Measurements from ENCODE around the gene GALNT17.
"Not testable (repeated sequence)": the region's sequence is repeated elsewhere in the genome, so short reads cannot be mapped to it uniquely, and the experiment has no call there.

Gene GALNT17

DNA sequence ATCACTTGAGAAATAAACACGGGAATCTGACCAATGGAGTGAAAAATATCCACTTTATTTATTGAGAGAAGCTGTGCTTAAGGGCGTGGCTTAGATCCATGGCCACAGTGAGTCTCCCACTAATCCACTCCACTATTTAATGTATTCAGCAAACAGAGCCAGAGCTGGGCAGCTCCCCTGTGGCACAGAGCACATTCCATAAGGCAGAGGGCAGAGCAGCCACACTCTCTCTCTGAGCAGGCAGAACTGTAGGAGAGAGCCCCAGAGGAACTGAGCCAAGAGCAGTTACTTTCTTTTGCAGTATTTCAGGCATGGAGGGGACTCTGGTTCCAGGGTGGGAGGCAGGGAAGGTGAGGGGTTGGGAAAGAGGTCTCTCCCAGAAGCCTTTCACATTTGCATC is 106.0 kb downstream of the GALNT17 start:
- no peaks in the 10 kb centered on the region for H3K27me3 Mint-ChIP-seq

DNA sequence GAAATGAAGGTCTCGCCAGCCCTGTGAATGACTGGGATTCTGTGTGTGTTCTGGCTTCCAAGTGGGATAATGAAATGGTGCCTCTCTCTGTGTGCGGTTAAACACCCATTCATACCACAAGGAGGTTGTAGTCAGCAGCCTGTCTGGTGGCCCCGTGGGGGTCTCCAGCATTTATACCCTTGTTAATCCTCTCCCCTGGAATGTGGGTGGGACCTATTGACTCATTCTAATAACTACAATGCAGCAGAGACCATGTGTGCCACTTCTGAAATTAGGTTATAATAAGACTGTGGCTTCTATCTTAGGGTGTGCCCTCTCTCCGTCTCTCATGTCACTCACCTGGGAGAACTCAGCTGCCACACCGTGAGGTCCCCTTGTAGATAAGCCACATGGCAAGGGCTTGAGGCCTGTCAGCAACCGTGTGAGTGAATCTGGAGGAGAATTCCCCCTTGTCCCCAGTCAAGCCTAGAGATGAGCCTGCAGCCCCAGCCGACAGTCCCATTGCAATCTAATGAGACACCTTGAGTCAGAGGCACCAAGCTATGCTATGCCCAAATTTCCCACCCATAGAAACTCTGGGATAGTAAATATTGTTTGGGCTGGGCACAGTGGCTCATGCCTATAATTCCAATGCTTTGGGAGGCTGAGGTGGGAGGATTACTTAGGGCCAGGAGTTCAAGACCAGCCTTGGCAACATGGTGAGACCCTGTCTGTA is 106.8 kb downstream of the GALNT17 start:
- H3K4me3 Mint-ChIP-seq, result no peak overlapping the region
- no peaks in the 10 kb centered on the region for H3K4me1 Mint-ChIP-seq (ENCODE audit: low read depth)
- peaks cover 12% of the 10 kb centered on the region for H3K9me3 Mint-ChIP-seq (ENCODE audit: low read depth)
- no peaks in the 10 kb centered on the region for H3K36me3 Mint-ChIP-seq
- no peak overlapping the region for H3K27ac Mint-ChIP-seq
- H3K27me3 Mint-ChIP-seq, result no peaks in the 10 kb centered on the region

More for the DNA sequence above, 106.0 kb downstream of the GALNT17 start:
- Mint-ChIP-seq H3K36me3 (no peaks in the 10 kb centered on the region), H3K4me3 (no peak overlapping the region), H3K27ac (no peak overlapping the region), H3K9me3 (ENCODE audit: low read depth) (peaks cover 4% of the 10 kb centered on the region), H3K4me1 (ENCODE audit: low read depth) (no peaks in the 10 kb centered on the region)

DNA sequence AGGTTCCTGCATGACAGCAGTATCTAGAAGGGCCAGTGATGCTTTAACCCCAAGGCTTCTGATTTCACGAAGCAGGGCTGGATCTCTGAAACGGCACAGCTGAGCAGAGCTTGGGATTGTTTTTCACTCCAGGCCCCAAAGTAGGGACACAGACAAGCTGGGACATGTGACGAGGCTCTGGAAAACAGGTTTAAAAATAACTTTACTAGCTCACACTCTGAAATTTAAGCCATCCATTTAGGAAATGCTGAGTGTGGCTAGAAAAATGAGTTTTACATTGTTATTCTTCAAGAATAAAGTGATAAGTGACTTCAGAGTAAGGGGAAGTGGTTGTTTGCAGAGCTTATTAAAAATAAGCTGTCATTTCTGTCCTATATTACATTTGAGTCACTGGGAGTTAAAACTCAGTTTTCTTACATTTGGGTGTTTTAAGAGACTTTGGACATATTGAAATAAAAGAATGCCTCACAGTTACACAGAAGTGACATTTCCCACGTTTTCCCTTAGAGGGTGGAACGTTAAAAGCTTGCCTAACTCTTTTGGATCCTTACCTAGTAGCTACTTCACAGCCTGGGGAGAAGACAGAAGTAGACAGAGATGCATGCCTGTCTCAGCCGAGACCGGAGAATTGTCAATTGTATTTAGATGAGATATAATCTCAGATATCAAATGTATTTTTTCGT is 107.8 kb downstream of the GALNT17 start:
- H3K27me3 Mint-ChIP-seq, result no peaks in the 10 kb centered on the region
- H3K4me3 Mint-ChIP-seq, result no peak overlapping the region
- H3K4me1 Mint-ChIP-seq (ENCODE audit: low read depth), result no peaks in the 10 kb centered on the region
- no peak overlapping the region for H3K27ac Mint-ChIP-seq
- H3K9me3 Mint-ChIP-seq (ENCODE audit: low read depth), result peaks cover 12% of the 10 kb centered on the region
- H3K36me3 Mint-ChIP-seq, result no peaks in the 10 kb centered on the region

DNA sequence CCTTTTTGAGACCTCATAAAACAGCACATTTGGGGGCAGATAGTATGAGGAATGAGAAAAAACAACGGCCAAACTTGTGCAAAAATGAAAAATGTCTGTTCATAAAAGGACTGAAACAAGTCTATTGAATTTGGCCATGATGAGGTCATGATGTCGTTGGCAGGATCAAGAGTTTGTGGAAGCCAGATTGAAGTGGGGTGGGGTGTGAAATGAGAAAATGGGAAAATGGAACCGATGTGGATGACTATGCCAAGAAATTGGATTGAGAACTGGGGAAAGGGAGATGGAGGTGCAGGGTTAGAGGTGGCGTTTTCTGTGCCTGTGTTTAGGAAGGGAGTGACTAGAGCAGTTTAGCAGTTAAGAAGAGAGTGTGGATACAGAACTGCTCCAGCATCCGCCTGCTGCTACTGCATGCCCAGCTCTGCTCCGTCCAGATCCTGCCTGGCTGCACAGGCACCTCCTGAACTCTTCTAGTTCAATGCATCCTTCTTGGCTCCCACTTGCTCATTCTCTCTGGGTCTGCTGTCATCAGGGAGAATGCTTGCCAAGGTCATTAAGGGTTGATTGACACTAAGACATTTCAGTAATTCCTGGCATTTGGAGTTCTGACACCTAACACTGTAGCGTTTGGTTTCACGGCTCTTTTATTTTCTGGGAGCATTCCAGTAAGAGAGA is 111.9 kb downstream of the GALNT17 start:
- peaks cover 15% of the 10 kb centered on the region for H3K9me3 Mint-ChIP-seq (ENCODE audit: low read depth)
- no peak overlapping the region for H3K27ac Mint-ChIP-seq
- H3K27me3 Mint-ChIP-seq, result no peaks in the 10 kb centered on the region
- H3K4me3 Mint-ChIP-seq, result no peak overlapping the region
- H3K4me1 Mint-ChIP-seq (ENCODE audit: low read depth), result no peaks in the 10 kb centered on the region
- no peaks in the 10 kb centered on the region for H3K36me3 Mint-ChIP-seq

DNA sequence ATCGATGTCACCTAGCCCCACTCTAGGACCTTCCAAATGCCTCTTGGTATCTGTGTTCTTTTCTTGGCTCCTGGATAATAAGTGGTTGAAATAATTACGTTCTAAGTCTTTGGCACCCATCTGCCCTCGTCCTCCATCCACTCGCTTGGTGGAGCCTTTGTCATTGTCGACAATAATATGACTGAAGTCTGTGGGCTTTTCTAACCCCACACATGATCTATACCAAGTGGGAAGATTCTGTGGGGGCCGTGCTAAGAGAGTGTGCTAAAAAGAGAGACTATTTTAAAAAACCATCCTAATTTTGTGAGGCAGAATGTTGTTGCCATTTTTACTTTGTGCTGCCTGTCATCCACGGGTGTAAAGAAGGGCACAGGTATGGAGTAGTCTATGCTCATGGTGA is 113.1 kb downstream of the GALNT17 start:
- Mint-ChIP-seq H3K27ac (no peak overlapping the region), H3K4me1 (ENCODE audit: low read depth) (no peaks in the 10 kb centered on the region), H3K27me3 (no peaks in the 10 kb centered on the region), H3K9me3 (ENCODE audit: low read depth) (peaks cover 15% of the 10 kb centered on the region), H3K4me3 (no peak overlapping the region), H3K36me3 (no peaks in the 10 kb centered on the region)

DNA sequence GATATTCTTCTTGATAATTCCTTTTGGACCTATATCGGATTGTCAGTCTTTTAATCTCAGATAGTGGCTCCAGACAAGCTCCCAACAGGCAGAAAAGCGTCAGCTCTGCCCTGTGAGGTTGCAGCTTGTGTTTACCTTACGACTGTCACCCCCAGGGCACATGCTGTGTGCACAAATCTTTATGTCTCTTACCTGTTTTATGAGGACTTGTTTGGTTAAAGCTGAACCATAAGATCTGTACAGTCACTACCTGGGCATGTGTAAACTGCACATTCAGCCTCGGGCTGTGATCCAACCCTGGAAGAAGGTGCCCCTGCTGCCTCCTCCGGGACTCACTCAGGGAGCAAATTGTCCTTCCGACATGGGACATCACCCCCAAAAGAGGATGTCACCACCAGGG is 119.8 kb downstream of the GALNT17 start:
- no peak overlapping the region for H3K27ac Mint-ChIP-seq
- no peak overlapping the region for H3K4me3 Mint-ChIP-seq
- H3K4me1 Mint-ChIP-seq (ENCODE audit: low read depth), result no peaks in the 10 kb centered on the region
- H3K9me3 Mint-ChIP-seq (ENCODE audit: low read depth), result no peaks in the 10 kb centered on the region
- H3K27me3 Mint-ChIP-seq, result no peaks in the 10 kb centered on the region
- H3K36me3 Mint-ChIP-seq, result no peaks in the 10 kb centered on the region

DNA sequence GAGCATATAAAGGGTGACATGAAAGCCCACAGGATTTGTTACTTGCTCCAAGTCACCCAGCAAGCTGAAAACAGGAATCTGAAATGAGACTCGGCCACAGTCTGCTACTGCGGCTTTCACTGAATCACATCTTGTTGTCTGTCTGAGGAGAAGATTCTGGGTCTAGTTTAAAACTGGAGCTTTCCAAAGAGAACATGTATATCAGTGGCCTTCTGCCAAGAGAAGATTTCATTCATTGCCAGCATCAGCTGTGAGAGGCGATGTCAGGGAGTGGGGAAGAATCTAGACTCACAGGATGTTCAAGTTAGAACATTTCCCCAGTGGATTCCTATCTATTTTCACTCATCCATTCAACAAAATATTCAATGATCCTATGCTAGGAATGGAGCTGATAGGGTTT is 122.8 kb downstream of the GALNT17 start:
- Mint-ChIP-seq H3K27me3 (no peaks in the 10 kb centered on the region), H3K4me1 (ENCODE audit: low read depth) (no peaks in the 10 kb centered on the region), H3K36me3 (no peaks in the 10 kb centered on the region), H3K27ac (no peak overlapping the region), H3K4me3 (no peak overlapping the region), H3K9me3 (ENCODE audit: low read depth) (peaks cover 3% of the 10 kb centered on the region)

DNA sequence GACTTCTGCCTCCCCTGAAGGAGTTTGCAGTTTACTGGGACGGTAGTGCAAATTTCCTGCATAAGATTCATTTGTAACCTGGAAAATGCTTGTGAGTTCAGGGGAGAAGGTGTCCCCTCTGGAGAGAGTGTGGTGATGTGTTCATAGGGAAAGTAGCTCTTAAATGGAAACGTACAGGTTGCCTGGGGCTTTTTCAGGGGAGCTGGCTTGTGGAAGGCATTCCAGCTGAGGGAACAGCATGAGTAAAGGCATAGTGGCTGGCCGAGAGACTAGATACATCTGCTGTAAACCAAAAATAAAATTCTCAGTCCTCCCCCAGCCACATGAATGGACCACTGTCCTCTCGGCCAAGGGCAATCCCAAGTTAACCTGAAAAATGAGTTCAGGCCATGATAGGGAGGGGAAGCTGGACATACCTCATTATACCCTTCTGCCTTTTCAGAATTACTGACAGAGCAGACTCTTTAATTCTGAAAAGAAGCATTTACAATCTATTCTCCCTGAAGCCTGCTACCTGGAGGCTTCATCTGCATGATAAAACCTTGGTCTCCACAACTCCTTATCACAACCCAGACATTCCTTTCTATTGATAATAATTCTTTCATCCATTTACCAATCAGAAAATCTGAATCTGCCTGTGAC is 123.7 kb downstream of the GALNT17 start:
- Mint-ChIP-seq H3K4me3 (no peak overlapping the region), H3K27ac (no peak overlapping the region), H3K36me3 (no peaks in the 10 kb centered on the region), H3K27me3 (no peaks in the 10 kb centered on the region), H3K4me1 (ENCODE audit: low read depth) (no peaks in the 10 kb centered on the region), H3K9me3 (ENCODE audit: low read depth) (peaks cover 3% of the 10 kb centered on the region)

DNA sequence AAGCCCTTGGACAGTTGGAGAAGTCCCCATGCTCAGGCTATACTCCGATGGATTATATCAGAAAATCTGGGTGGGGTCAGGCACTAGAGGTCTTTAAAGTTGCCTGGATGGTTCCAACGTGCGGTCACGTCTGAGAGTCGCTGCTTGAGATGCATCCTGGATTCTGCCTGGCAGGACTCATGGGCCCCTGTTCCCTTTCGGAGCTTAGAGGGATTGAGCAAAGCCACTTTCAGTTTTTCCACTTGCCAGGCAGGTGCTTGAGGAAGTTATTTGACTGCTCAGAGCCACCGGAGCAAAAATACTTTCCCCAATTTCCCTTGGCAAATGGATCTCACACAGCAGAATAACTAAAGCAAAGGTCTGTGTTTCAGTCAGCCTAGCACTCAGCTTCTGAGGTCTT is 129.1 kb downstream of the GALNT17 start:
- H3K36me3 Mint-ChIP-seq, result no peaks in the 10 kb centered on the region
- no peak overlapping the region for H3K4me3 Mint-ChIP-seq
- peaks cover 13% of the 10 kb centered on the region for H3K9me3 Mint-ChIP-seq (ENCODE audit: low read depth)
- no peaks in the 10 kb centered on the region for H3K27me3 Mint-ChIP-seq
- no peak overlapping the region for H3K27ac Mint-ChIP-seq
- no peaks in the 10 kb centered on the region for H3K4me1 Mint-ChIP-seq (ENCODE audit: low read depth)

DNA sequence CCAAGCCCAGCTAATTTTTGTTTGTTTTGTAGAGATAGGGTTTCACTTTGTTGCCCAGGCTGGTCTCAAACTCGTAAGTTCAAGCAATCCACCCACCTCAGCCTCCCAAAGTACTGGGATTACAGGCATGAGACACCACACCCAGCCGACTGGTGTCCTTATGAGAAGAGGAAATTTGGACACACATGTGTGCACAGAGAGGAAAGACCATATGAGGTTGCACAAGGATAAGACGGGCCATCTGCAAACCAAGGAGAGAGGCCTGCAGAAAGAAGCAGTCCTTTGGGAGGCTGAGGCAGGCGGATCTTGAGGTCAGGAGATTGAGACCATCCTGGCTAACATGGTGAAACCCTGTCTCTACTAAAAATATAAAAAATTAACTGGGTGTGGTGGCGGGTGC is 130.9 kb downstream of the GALNT17 start:
- not testable (repeated sequence) for H3K4me1 Mint-ChIP-seq (ENCODE audit: low read depth); H3K36me3 Mint-ChIP-seq; H3K4me3 Mint-ChIP-seq; H3K27ac Mint-ChIP-seq; H3K27me3 Mint-ChIP-seq
- peaks cover 20% of the 10 kb centered on the region for H3K9me3 Mint-ChIP-seq (ENCODE audit: low read depth)

DNA sequence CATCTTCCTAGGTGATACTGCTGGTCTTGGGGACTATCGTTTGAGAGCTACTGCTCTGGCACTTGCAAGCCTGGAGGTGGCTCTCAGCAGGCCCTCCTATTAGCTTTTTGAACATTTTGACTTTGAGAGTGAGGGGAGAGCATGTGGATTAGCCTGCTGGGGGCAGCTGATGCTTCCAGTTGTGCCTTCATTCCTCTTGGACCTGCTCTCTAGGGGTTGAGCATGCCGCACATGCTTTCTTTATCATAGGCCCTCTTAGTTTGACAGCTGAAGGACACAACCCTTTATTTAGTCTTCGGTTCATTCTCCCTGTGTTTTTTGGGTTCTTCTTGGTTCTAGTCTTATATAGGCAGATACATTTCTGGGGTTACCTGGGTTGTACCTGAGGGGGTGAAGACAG is 132.1 kb downstream of the GALNT17 start:
- no peak overlapping the region for H3K4me3 Mint-ChIP-seq
- H3K9me3 Mint-ChIP-seq (ENCODE audit: low read depth), result peaks cover 16% of the 10 kb centered on the region
- H3K36me3 Mint-ChIP-seq, result no peaks in the 10 kb centered on the region
- H3K27ac Mint-ChIP-seq, result no peak overlapping the region
- H3K4me1 Mint-ChIP-seq (ENCODE audit: low read depth), result no peaks in the 10 kb centered on the region
- no peaks in the 10 kb centered on the region for H3K27me3 Mint-ChIP-seq

DNA sequence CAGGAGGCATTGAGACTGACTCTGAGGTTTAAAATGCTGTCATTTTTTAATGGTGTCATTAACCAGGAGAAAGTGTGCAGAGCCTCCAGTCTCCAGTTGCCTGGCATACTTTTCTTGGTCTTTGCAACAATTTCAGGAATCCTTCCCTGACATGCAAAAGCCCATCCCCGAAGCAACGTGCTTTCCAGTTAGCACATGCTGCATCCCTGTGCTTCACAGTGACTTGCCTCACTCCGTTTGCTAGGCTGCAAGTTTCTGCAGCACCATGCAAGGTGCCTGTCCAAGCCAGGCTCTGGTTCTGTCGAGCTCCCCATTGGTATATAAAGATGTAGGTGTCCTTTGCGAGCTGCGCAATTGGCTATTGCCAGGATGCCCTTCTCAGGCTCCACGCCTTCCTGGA is 135.0 kb downstream of the GALNT17 start:
- no peaks in the 10 kb centered on the region for H3K27me3 Mint-ChIP-seq
- H3K4me3 Mint-ChIP-seq, result no peak overlapping the region
- H3K27ac Mint-ChIP-seq, result no peak overlapping the region
- no peaks in the 10 kb centered on the region for H3K4me1 Mint-ChIP-seq (ENCODE audit: low read depth)
- no peaks in the 10 kb centered on the region for H3K36me3 Mint-ChIP-seq
- peaks cover 18% of the 10 kb centered on the region for H3K9me3 Mint-ChIP-seq (ENCODE audit: low read depth)

DNA sequence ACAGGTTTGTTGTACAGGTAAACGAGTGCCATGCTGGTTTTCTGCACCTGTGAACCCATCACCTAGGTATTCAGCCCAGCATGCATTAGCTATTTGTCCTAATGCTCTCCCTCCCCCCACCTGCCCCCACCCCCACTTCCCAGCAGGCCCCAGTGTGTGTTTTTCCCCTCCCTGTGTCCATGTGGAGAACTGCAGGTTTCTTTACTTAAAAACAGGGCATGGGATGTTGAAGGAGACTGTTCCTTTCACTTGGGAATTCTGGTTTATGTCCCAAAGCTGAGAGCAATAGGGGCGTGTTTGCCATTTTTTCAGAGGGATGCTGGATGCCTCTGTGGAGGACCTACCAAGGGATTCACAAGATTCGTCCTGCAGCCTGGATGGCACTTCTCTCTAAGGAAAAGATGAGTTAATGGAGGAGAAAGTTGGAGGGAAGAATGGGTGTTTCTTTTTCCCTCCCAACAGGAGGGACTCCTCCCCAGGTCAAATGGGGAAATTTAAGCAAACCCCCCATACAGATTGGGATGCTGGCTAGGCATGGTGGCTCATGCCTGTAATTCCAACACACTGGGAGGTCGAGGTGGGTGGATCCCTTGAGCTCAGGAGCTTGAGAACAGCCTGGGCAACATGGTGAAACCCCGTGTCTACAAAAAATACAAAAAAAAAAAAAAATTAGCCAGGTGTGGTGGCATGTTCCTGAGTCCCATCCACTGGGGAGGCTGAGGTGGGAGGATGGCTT is 136.0 kb downstream of the GALNT17 start:
- H3K4me3 Mint-ChIP-seq, result no peak overlapping the region
- H3K27me3 Mint-ChIP-seq, result no peaks in the 10 kb centered on the region
- H3K36me3 Mint-ChIP-seq, result no peaks in the 10 kb centered on the region
- H3K9me3 Mint-ChIP-seq (ENCODE audit: low read depth), result peaks cover 21% of the 10 kb centered on the region
- no peak overlapping the region for H3K27ac Mint-ChIP-seq
- no peaks in the 10 kb centered on the region for H3K4me1 Mint-ChIP-seq (ENCODE audit: low read depth)

DNA sequence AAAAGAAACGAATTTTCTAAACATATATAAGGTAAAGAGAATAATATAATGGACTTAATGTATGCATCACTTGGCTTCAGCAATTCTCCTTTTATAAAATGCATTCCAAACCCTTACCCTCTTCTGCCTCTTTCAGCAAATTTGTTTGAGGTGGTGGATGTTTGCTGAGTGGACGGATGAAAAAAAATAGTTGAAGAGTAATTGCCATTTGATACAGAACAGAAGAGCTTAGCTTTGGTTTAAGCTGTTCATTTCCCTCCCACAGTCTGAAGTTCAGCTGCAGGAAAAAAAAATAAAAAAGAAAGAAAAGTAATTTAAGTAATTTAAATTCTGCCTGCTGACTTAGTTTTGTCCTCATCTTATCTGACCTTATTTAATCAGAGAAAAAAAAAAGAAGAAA is 138.6 kb downstream of the GALNT17 start:
- Mint-ChIP-seq H3K27ac (no peak overlapping the region), H3K4me3 (no peak overlapping the region), H3K36me3 (no peaks in the 10 kb centered on the region), H3K9me3 (ENCODE audit: low read depth) (peaks cover 20% of the 10 kb centered on the region), H3K4me1 (ENCODE audit: low read depth) (no peaks in the 10 kb centered on the region), H3K27me3 (no peaks in the 10 kb centered on the region)

DNA sequence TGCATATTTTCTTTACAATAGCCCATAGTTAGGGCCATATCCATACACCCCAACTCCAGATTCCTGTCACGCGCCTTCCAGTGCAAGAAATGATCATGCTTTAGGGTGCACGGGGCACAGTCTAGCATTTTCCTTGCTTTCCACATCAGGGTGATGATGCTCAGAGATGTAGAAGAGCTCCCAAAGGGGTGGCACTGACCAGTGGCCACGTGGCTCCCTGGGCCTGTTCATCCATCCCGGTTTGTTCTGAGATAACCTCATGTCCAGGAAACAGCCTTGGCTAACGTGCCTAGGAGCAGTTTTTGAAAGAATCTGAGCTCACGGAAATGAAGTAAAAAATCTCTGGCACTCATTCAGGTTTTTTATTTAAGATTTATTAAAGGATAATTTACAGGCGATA is 139.3 kb downstream of the GALNT17 start:
- no peaks in the 10 kb centered on the region for H3K4me1 Mint-ChIP-seq (ENCODE audit: low read depth)
- no peak overlapping the region for H3K4me3 Mint-ChIP-seq
- H3K9me3 Mint-ChIP-seq (ENCODE audit: low read depth), result peaks cover 16% of the 10 kb centered on the region
- no peaks in the 10 kb centered on the region for H3K27me3 Mint-ChIP-seq
- H3K27ac Mint-ChIP-seq, result no peak overlapping the region
- no peaks in the 10 kb centered on the region for H3K36me3 Mint-ChIP-seq

Measured in activated naive CD8-positive, alpha-beta T cell (primary cell).